Urothelium cell line (cell line): Measurements from ENCODE around the gene ZNF296.
"Not testable (repeated sequence)": the region's sequence is repeated elsewhere in the genome, so short reads cannot be mapped to it uniquely, and the experiment has no call there.

Experiments used
- DNase-seq: peaks from one replicate; pipeline ENCODE4 v3.0.0; 2011; ENCODE audit warnings: low spot score, mixed read lengths
- FAIRE-seq: peaks from 2 replicates; lab custom pipeline; 2011; peaks lifted over from hg19 to GRCh38; lab: Jason Lieb, UNC

ZNF296 gene

DNA sequence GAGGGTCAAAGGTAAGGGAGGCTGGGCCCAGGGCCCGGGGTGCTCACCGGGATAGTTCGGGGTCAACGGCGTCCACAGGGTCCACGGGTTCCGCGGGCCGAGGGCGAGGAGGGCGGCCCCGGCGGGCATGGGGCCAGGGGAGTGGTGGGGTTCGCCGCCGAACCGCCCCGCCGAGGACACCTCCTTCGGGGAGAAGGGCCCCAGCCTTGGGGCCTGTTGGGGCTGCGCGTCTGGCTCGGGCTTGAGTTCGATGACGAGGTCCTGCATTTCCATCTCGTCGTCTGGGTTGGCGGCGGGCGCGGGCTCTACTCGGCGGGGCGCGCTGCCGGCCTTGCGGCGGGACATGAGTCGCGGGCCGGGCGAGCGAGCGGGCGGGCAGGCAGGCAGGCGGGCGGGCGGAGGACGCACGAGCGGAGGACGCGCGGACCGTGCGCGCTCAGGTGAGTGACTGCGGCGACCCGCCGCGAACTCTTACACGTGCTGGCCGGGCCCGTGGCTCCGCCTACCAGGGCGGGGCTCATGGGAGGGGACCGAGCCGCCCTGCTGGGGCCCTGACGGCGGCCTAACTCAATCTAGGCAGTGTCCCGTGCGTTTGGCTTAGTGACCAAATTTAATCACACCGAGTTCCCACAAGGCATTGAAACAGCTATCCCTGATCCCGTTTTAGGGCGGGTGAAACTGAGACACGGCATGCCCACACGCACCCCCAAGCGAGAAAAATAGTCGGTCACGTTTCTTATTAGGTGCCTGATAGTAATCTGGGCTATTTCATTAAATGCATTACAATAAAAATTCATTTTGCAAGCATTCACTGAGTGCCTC, at the start of gene ZNF296:
Gene ZNF296, minus strand, starts transcription at position 450 of the 822 bp plus-strand sequence. Its CDS starts 105 bp downstream, at position 345.
- DNase-seq (peak; percentile 83), FAIRE-seq (no peak)

DNA sequence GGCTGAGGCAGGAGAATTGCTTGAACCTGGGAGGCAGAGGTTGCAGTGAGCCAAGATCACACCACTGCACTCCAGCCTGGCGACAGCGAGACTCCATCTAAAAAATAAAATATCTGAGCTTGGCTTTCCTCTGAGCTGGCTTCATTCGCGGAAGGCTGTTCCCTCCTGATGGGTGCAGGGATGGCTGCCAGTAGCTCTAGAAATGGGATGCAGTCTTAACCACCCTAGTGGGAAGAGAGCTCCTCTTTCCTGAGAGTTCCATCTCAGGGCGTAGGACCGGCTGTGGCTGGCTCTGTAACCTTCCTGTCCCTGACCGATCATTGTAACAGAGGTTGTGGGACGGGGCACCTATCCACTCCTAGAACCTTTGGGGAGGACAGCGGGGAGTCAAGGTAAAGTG, 49.1 kb upstream of the ZNF296 start:
- no peak for FAIRE-seq
- no peak for DNase-seq

DNA sequence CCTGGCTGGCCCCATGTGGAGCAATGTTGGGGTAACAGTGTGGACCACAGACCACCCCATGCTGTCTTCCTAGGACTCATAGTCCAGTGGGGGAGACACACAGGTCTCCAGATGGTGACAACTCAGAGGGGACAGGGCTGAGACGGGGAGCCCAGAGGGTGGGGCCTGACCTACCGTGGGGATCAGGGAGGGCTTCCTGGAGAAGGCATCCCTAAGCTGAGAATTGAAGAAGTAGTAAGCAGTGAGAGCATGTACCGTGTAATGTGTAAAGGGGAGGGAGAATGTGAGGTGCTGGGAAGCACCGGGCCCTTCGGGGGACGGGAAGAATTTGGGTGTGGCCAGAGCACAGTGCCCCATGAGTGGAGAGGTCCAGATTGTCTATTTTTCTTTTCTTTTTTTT, 47.7 kb upstream of the ZNF296 start:
- DNase-seq (no peak), FAIRE-seq (no peak)

DNA sequence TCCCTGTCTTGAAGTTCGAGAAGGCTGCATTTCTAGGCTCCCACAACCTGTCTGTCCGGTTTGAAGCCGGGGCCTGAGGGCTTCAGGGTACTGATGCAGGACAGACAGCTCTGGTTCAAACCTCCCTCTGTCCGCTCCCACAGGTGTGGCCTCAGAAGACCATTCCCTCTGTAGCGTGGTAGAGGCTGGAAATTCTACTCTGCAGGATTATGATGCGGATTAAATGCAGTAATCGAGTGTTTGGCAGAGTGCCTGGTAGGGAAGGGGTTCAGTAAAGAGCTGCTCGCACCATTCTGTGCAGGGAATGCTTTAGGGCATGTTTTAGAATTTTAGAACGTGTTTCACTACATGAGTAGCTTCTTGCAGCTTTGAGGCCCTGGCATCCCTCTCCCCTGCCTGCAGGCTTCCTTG, 47.2 kb upstream of the ZNF296 start:
- FAIRE-seq (no peak), DNase-seq (no peak)

DNA sequence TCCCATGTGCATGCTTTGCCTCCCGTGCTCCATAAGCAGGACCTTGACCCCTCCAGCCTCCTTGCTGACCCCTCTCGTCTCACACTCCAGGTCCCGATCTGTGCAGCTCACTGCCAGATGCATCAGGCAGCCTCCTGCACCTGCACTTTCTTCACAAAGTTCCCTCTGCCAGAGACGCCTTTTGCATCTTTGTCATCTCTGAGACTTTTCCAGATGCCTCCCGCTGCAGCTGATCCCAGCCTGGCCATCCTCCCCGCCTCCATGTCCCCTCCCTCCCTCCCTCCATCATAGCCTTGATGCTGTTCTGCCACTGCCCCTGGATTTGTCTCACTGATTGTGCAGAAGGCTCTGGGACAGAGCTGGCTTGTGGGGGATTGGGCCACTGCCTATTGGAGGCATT, 46.6 kb upstream of the ZNF296 start:
- FAIRE-seq = no peak
- no peak for DNase-seq

DNA sequence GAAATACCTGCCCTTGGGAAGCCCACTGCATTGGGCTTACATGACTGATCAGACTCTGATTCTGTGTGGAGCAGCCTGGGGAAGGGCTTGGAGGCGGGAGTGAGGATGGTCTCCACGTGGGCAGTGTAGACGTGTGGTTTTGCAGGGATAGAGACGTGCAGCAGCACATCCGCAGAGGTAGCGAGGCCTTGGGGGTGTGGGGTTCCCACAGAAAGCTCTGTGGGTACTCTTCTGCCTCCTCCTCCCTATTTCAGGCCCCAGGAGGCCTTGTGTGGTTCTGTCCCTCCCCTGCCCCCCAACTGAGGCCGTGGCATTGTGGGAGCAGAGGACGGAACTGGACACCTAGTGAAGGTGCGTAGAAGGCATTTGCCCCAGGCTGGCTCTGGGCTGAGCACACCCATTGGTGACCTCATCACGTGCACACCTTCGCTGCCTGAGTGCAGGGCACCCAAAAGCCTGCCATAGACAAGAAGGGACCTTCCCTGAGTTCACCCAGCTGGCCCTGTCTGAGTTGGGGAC, 45.6 kb upstream of the ZNF296 start:
- DNase-seq = no peak
- no peak for FAIRE-seq

DNA sequence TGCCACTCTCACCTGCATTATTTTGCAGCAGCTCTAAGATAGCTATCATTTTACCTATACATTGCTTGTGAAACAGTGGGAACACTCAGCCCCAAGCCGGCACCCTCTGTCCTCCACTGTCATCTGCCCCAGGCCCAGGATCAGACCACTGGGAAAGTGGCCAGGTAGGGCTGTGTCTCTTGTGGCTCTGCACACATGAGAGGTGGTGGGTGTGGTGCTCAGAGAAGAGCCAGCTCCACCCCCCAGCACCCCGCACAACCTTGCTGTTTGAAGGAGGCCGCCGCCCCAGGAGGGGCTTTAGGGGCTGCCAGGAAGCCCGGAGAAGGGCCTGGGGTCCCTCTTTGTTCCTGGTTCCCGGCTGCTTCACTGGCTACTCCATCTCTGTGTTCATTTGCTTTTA, 43.3 kb upstream of the ZNF296 start:
- FAIRE-seq = no peak
- no peak for DNase-seq

DNA sequence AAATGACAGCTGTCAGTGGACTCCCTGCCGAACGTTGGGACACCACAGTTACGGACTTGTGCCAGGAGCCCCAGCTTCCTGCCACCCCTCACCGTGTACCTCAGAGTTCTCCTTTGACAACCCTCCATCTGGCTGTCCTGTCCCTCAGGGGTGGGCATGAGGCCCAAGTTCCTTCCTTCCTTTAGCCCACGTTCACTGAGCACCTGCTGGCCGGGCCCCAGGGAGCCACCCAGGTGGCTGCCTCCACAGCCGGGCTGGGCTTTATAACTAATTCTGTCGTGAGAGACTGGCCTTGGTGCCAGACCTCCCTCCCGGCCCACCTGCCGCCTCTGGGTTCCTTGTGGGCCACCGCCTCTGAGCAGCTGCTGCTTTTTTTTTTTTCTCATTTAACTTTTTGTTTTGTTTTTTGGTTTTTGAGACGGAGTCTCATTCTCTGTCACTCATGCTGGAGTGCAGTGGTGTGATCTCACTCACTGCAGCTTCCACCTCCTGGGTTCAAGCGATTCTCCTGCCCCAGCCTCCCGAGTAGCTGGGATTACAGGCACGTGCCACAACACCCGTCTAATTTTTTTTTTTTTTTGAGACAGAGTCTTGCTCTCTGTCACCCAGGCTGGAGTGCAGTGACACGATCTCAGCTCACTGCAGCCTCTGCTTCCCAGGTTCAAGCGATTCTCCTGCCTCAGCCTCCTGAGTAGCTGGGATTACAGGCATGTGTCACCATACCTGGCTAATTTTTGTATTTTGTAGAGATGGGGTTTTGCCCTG, 42.5 kb upstream of the ZNF296 start:
- FAIRE-seq, DNase-seq: not testable (repeated sequence)

DNA sequence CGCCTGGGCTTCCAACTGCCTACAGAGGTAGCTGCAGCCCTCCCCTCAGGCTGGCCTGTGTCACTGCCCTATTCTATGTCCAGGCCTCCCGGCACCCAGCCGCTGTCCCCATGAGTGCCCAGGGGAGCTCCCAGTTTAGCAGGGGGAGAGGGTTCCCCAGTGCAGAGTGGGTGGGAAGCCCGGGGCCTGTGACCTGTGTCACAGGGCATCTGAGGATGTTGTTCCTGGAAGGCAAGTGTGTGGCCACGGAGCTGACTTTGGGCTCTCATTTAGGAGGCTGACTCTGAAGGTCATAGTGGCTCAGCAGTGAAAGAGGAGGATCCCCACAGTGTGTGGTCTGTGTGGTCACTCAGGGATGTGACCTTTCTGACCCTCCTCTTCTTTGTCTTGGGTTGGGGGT, 41.8 kb upstream of the ZNF296 start:
- FAIRE-seq = no peak
- no peak for DNase-seq

DNA sequence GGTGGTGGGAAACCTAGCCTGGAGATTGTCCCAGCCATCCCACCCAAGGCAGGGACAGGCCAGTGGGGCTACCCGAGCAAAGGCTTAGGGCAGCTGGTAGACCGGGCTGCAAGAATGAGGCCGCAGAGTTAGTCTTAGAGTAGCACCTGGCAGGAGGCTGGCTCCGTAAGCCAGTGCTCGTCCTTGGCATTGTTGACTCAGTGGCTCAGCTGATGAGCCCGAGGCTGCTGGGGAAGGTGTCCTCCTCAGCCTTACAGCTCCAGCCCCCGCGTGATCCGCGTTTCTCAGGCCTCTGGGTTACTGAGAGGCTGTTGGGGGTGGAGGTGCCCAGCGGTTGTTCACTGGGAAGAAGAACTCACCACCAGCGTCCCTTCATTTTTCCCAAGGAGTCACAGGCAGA, 41.4 kb upstream of the ZNF296 start:
- FAIRE-seq = no peak
- DNase-seq = no peak

DNA sequence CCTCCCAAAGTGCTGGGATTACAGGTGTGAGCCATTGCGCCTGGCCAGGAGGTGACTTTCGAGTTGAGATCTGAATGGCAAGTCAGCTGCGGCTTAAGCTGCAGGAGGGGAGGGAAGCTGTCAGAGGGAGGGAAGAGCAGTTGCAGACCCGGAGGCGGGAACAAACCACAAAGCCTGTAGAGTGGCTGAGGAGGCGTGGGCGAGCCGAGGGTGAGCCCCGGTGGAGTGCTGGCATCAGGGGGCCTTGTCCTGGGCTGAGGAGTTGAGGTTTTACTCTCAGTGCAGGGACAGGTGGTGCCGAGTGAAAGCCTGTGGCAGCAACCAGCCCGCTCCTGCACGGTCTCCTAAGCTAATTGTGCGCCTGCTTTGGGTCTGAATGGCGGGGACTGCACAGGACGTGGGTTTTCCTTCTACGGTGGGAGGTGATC, 40.9 kb upstream of the ZNF296 start:
- FAIRE-seq (no peak), DNase-seq (no peak)

DNA sequence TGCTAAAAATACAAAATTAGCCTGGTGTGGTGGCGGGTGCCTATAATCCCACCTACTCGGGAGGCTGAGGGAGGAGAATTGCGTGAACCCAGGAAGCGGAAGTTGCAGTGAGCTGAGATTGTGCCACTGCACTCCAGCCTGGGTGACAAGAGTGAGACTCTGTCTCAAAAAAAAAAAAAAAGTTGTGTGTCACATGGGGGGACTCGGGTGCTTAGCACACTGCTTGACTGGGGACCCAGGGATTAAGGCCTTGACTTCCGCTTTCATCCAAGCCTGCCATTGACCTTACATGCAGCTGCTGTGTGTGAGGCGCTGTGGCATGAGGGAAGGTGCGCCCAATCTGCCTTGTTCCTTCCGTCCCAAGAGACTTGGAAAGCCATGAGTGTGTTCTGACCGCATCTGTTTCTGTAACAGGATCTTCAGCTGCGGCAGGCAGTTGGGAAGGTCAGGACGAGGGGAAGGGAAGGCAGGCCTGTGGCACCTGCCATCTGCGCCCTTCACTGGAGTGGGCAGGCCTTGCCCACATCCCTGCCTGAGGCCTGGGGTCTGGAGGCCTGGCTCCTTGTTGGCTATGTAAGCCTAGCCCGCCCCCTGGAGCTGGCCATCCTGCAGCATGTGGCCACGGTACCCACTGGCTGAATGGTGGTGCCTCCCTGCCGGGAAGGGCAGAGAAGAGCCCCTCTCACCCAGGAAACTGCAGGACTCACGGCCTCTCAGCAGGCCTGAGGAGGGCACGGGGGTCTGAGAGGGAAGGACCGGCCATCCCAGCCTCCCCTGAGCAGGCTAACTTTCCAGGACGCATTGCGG, 39.7 kb upstream of the ZNF296 start:
- FAIRE-seq = no peak
- no peak for DNase-seq

DNA sequence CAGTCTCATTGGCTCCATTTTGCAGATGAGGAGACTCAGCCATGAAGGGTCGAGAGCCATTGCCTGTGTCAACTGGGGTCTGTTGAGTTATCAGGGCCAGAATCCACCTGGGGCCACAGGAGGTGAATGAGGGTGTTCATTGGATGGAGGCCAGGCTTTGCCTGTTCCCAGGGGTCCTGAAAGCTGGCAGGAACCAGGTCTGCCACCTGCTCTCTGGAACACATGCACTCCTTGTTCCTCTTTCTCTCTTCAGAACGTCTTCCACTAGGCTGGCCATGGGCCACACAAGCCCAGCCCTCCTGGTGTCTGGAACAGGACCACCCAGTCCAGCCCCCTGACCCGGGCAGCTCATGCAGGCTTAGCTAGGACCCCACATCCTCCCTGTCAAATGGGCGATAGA, 37.8 kb upstream of the ZNF296 start:
- DNase-seq = no peak
- no peak for FAIRE-seq

DNA sequence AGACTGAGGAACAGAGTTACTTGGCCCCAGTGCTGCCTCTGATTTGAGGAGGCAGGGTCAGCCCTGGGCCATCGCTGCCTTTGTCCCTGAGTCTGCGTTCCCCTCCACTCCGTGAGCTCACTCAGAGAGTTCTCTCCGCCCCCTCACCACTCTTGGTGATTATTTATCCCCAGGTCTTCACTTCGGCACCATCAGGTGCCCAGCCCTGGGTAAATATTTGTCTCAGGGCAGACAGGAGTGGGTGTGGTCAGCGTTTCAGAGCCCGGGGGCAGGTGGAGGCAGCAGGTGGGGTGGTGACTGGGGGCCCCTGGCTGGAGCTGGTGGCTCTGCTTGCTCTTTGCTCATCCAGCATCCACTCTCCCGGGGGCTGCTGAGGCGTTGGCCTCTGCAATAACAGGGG, 37.4 kb upstream of the ZNF296 start:
- DNase-seq = no peak
- no peak for FAIRE-seq

DNA sequence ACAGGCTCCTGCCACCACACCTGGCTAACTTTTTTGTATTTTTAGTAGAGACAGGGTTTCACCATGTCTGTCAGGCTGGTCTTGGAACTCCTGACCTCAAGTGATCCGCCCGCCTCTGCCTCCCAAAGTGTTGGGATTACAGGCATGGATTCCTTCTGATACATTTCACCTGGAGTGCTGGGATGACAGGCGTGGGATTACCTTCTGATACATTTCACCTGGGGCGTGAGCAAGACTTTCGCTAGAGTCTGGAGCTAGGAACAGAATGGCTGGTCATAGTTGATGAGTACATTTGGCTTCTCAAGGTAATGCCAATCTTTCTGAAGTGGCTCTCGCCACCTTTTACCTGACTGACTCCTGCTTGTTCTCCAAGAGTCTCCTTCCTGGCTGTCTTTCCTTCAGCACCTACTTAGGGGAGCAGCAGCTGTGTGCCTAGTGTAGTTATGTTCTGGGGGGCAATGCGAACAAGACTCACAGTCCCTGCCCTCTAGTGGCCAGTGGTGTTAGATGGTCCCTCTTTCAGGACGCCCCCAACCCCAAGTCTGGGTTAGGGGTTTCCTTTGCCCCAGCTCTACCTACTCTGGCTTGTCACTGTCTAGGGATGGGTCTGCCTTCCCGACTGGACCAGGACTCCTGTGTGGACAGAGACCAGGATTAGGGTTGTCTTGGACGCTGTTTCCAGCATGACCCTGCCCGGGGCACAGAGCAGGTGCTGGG, 36.0 kb upstream of the ZNF296 start:
- FAIRE-seq (no peak), DNase-seq (no peak)

DNA sequence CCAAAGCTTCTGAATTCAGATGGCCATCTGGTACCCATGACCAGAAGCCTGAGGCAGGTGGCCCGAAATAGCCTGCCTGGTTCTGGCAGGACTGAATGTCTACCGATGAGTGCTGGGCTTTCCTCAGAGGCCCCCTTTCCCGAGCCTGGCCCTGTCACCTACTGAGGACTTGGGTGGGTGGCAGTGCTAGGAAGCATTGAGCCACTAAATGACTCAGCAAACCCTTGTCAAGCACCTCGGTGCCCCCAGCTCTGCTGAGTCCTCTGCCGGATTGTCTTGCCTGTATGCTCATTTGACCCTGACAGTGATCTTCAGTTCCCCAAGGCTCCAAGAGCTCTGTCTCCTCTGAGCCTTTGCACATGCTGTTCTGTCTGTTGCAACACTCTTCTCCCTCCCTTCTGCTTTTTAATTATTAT, 34.6 kb upstream of the ZNF296 start:
- no peak for DNase-seq
- no peak for FAIRE-seq

DNA sequence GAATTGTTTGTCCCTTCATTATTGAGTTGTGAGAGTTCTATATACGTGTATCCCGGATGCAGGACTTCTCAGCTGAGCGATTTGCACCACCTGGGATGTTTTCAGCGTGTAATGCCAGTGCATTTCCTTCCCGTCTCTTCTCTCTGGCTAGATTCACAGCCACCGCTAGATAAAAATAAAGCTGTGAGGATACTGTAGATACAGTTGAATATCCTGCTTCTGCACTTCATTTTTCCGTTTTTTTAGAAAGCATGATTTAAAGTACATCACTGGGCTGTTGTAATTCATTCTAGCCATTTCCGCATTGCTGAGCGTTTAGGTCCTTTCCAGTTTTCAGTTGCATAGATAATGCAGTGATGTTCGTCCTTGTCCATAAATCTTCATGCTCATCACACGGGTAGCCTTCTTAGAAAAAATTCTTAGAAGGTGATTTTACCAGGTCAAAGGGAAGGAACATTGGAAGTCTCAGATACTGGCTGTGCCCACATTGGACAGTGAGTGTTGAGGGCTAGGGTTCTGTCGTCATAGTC, 31.4 kb upstream of the ZNF296 start:
- DNase-seq = no peak
- FAIRE-seq = no peak

DNA sequence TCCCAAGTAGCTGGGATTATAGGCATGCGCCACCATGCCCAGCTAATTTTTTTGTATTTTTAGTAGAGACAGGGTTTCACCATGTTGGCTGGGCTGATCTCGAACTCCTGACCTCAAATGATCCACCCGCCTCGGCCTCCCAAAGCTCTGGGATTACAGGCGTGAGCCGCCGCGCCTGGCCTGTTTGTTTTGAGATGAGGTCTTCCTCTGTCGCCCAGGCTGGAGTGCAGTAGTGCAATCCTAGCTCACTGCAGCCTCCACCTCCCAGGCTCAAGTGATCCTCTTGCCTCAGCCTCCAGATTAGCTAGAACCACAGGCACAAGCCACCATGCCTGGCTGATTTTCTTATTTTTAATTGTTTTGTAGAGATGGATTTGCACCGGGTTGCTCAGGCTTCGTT, 30.1 kb upstream of the ZNF296 start:
- not testable (repeated sequence) for FAIRE-seq, DNase-seq

DNA sequence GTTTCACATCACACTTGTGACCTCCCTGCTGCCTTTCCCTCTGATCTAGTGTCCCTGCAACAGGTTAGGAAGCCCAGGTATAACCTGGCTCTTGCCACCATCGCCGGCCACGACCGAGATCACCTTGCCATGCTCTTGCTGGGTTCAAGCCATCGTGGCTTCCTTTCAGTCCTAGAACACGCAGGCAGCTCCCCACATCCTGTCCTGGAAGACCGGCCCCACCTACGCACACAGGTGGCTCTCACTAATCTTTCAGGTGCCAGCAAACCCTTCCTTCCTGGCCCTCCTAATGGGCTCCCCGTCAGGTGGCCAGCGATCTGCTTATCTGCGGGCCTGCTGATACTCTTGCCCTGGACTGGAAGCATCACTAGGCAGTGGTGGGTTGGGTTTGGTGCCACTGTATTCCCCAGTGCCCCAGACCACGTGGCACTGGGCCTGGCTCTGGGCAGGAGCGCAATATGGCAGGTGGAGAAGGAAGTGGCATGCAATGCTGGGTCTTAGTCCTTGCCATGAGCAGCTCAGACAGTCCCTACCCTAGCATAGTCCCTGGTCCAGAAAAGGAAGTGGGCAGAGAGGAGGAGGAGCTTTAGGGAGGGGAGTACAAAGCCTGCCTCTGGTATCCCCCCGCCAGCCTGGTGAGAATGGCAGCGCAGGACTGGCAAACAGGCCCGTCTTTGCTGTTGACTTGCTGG, 28.5 kb upstream of the ZNF296 start:
- no peak for DNase-seq
- FAIRE-seq = no peak
